Colonic mucosa (tissue), 4 donors: ENCODE measurements around the gene SLCO4A1. TPM values are rescaled to one million over a fixed set of nuclear protein-coding genes. Genes with fewer than 3 reads are reported as not detected.

ENCODE experiments used
- DNase-seq: peaks from one replicate; pipeline ENCODE4 v3.0.0-alpha.2; 2020
- H3K27ac ChIP-seq: fragments of 200-600 bp; one replicate; pipeline ENCODE4 v1.8.0; 2021
- H3K27me3 ChIP-seq: fragments of 200-600 bp; one replicate; pipeline ENCODE4 v1.8.0; 2021
- H3K36me3 ChIP-seq: fragments of 200-600 bp; one replicate; pipeline ENCODE4 v1.8.0; 2021
- H3K4me1 ChIP-seq: fragments of 200-600 bp; one replicate; pipeline ENCODE4 v1.8.0; 2021; ENCODE audit warnings: mild to moderate bottlenecking
- H3K4me3 ChIP-seq: fragments of 200-600 bp; one replicate; pipeline ENCODE4 v1.8.0; 2021
- H3K9ac ChIP-seq, 2 donors: one replicate each; pipeline ENCODE4 v1.7.0; 2013; ENCODE audit warnings: control low read depth in 2 of 2, low read depth in 2 of 2, low read length in 2 of 2
- H3K9me3 ChIP-seq: fragments of 200-600 bp; one replicate; pipeline ENCODE4 v1.8.0; 2021
- intact Hi-C: fragments of 100-400 bp; cut with DNase I; formaldehyde crosslinking; loops from one replicate; pipeline ENCODE4 v1.14.1; 2022
- total RNA-seq, 2 donors: library from RNA; stranded (reverse); fragmentation: NEBNext Ultra II Directional in 1 of 2; extraction: Animal tissue kit (Norgen Biotek cat#: 25700) in 1 of 2; gene quantifications; one replicate each; pipeline ENCODE4 v1.2.1, GENCODE V29; 2021
- TF ChIP-seq, protein P1 (sequence below): fragments of 200-600 bp; IDR thresholded peaks from one replicate; pipeline ENCODE4 v1.8.0; 2022; ENCODE audit warnings: antibody characterized with exemption, mild to moderate bottlenecking
- donor health status: healthy.
- donor health status: DM: no; HTN: no; CAD: no.
- donor health status: DM: no; HTN: no; CAD: no.

Gene SLCO4A1
- total RNA-seq, 2 donors from 2014 or later: 39.7 to 42.9 TPM

DNA sequence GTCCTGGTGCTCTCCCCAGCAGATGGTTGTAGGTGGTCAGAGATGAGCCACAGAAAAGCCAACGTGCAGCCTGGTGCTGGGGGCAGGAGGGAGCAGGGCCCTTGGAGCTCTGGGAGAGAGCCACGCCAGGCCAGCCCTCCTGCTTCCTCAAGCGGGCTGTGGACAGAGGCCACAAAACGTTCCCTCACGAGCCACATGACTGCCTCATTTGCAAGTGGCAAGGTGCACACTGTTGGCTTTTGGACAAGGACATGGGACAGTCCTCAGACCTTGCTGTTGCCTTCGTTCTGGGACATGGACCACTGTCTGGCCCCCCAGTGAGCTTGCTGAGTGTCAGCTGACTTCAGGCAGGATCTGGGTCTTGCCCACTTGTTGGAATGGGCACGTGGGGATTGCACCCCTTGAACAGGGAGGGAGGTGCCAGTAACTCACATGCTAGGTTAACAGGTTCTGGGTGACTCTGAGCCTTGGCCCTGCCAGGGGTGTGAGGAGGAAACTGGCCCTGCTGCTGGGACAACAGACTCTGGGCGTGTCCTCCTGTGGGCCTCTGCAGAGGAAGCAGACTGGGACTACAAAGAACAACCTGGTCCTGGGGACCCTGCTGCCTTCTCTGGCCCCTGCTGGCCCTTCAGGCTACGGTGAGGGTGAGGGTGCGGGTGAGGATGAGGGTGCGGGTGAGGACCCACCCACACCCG lies 2.6 kb downstream of the SLCO4A1 start:
- no peaks in the 10 kb centered on the region for H3K27me3 ChIP-seq
- H3K9me3 ChIP-seq: no peaks in the 10 kb centered on the region
- peaks cover 45% of the 10 kb centered on the region for H3K4me1 ChIP-seq
- intact Hi-C loops: no loop called here
- TF ChIP-seq, protein P1, sequence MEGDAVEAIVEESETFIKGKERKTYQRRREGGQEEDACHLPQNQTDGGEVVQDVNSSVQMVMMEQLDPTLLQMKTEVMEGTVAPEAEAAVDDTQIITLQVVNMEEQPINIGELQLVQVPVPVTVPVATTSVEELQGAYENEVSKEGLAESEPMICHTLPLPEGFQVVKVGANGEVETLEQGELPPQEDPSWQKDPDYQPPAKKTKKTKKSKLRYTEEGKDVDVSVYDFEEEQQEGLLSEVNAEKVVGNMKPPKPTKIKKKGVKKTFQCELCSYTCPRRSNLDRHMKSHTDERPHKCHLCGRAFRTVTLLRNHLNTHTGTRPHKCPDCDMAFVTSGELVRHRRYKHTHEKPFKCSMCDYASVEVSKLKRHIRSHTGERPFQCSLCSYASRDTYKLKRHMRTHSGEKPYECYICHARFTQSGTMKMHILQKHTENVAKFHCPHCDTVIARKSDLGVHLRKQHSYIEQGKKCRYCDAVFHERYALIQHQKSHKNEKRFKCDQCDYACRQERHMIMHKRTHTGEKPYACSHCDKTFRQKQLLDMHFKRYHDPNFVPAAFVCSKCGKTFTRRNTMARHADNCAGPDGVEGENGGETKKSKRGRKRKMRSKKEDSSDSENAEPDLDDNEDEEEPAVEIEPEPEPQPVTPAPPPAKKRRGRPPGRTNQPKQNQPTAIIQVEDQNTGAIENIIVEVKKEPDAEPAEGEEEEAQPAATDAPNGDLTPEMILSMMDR: no peak
- DNase-seq: peak; percentile 86
- peak overlapping the region; percentile 50 to 57 for H3K9ac ChIP-seq
- no peaks in the 10 kb centered on the region for H3K36me3 ChIP-seq
- peak overlapping the region; percentile 84 for H3K27ac ChIP-seq
- H3K4me3 ChIP-seq: no peak overlapping the region

DNA sequence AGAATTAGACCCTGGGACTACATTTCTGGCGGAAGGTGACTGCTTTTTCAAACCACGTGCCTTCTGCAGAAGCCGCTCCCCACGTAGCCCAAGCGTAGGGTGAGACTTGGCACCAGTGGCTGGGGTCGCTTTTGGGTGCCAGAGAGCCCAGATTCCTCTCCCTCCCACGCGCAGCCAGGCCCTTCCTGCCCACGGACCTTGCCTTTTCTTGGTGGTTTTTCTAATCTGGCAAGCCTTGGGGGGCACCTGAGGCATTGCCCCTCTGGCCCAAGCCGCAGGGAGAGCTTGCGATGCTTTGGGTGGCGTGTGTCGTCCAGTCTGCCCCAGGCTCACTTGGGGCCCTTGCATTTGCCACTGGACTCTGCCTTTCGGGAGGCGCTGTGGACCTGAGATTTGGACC lies 3.3 kb downstream of the SLCO4A1 start:
- intact Hi-C loops: no loop called here
- Histone ChIP-seq H3K27ac (peak overlapping the region; percentile 84), H3K36me3 (no peaks in the 10 kb centered on the region)

DNA sequence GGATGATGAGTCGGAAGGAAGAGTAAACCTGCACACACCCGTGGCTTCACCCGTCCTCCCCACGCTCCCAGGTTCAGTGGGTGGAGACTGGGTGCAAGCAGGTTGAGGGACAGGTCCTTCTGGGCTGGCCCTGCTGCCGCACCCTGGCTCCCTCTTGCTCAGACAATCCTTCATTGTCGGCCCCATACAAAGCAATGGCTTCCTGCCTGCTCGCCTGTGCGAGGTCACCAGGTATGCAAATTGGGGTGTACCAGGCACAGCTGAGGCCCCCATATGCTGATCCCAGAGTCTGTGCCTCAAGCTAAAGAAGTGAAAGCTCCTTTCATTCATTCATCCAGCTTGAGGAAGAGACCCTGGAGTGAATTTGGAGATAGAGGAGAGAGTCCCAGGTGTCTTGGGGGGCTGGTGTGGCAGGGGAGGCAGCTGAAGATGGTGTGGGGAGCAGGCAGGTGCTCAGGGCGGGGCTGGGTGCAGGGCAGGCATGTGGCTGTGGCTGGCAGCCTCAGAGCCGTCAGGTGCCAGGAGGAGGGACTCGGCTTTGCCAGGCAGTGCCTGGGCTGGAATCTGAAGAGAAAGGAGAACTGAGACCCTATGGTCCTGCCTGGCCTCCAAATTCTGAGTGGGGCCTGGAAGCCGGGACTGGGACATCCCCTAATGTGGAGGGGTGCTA lies 4.7 kb downstream of the SLCO4A1 start:
- H3K9me3 ChIP-seq: no peaks in the 10 kb centered on the region
- no peak overlapping the region for H3K4me3 ChIP-seq
- TF ChIP-seq, protein P1: no peak
- peaks cover 39% of the 10 kb centered on the region for H3K4me1 ChIP-seq
- H3K27ac ChIP-seq: peak overlapping the region; percentile 84
- H3K36me3 ChIP-seq: no peaks in the 10 kb centered on the region
- H3K27me3 ChIP-seq: no peaks in the 10 kb centered on the region
- DNase-seq: peak; percentile 73
- intact Hi-C loops: no loop called here
- peak overlapping the region; percentile 53 to 66 for H3K9ac ChIP-seq

More for the DNA sequence above, 3.3 kb downstream of the SLCO4A1 start:
- Histone ChIP-seq H3K4me3 (no peak overlapping the region), H3K9ac (peak overlapping the region; percentile 50 to 57), H3K27me3 (no peaks in the 10 kb centered on the region), H3K9me3 (no peaks in the 10 kb centered on the region), H3K4me1 (peaks cover 45% of the 10 kb centered on the region)
- DNase-seq: no peak
- TF ChIP-seq, protein P1: no peak

DNA sequence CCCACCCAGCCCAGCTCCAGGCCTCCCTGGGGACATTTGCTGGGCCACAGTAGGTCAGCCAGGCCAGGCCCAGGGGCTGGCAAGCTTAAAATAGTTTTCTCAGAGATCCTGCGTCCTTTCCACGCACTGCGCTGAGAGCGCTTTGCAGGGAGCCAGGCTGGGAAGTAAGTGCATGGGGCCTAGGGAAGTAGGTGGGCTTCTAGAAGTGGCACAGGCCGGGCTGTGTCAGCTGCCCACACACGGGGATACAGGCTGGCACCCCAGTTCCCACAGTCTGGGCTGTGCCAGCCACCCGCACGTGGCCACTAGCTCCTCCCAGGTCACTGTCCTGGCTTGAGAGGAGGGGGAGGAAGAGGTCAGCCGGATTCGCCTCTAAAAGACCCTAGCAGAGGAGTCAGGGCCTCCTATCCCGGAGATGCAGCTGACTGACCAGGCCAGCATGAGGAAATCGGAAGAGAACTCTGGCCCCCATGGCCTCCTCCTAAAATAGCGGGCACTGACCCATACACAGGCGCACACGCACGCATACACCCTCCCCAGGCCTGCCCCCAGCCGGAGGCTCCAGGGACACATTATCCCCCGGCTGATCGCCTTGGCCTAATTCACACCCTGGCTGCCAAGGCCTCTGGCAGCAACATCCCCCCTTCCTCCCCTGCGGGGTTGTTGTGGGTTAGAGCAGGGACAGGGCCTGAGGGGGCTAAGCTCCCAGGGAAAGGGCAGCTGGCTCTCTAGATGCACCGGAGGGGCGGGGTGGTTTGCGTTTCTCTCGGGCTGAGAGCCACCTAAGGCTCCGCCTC lies 5.4 kb downstream of the SLCO4A1 start:
- no peak overlapping the region for H3K4me3 ChIP-seq
- no peaks in the 10 kb centered on the region for H3K36me3 ChIP-seq
- peak overlapping the region; percentile 84 for H3K27ac ChIP-seq
- peak overlapping the region; percentile 53 to 66 for H3K9ac ChIP-seq
- H3K4me1 ChIP-seq: peaks cover 44% of the 10 kb centered on the region
- peak; percentile 55 for DNase-seq
- TF ChIP-seq, protein P1: no peak
- no peaks in the 10 kb centered on the region for H3K9me3 ChIP-seq
- no peaks in the 10 kb centered on the region for H3K27me3 ChIP-seq
- intact Hi-C loops: no loop called here

DNA sequence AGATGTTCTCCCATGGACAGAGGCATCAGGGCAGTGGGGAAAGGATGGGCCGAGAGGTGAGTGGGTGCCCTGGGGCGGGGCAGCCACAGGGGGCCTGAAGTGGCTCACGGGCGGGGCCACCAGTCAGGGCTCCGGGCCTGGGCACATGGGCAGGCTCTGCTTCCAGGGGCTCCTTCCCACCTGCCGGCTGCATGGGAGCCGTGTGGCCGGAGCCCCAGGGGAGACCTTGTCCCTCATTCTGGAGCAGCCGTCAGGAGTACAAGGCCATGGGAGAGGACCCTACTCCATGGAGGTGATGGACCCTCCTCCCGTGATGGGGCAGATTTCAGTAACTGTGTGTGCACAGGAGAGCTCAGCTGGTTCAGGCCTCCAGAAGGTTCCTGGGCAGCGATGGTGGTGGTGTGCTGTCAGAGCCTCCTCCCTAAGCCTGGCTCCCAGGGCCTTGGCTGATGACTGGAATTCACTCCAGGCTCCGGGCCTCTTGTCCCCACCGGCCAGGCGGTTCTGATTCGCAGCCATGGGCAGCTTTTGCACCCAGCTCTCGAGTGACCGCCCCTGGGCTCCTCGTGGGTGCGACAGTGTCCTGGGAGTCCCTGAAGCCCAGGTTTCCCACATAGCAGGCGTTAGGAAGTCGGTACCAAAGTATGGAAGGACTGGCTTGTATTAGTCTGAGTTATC lies 6.2 kb downstream of the SLCO4A1 start:
- no peak for DNase-seq
- TF ChIP-seq, protein P1: no peak
- Histone ChIP-seq H3K4me3 (no peak overlapping the region), H3K27ac (no peak overlapping the region), H3K4me1 (peaks cover 49% of the 10 kb centered on the region), H3K36me3 (no peaks in the 10 kb centered on the region), H3K9ac (no peak overlapping the region), H3K9me3 (no peaks in the 10 kb centered on the region), H3K27me3 (no peaks in the 10 kb centered on the region)
- intact Hi-C loops: no loop called here
